Activated CD4-positive, alpha-beta T cell treated with anti-CD3 and anti-CD28 coated beads for 48 hours (primary cell): ENCODE data around the gene ZDHHC11B.
"Not testable (repeated sequence)": the region's sequence is repeated elsewhere in the genome, so short reads cannot be mapped to it uniquely, and the experiment has no call there.

ENCODE experiments used
- DNase-seq: peaks from one replicate; pipeline ENCODE4 v3.0.0-alpha.2; 2020

ZDHHC11B gene, protein sequence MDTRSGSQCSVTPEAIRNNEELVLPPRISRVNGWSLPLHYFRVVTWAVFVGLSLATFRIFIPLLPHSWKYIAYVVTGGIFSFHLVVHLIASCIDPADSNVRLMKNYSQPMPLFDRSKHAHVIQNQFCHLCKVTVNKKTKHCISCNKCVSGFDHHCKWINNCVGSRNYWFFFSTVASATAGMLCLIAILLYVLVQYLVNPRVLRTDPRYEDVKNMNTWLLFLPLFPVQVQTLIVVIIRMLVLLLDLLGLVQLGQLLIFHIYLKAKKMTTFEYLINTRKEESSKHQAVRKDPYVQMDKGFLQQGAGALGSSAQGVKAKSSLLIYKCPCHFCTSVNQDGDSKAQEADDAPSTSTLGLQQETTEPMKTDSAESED

DNA sequence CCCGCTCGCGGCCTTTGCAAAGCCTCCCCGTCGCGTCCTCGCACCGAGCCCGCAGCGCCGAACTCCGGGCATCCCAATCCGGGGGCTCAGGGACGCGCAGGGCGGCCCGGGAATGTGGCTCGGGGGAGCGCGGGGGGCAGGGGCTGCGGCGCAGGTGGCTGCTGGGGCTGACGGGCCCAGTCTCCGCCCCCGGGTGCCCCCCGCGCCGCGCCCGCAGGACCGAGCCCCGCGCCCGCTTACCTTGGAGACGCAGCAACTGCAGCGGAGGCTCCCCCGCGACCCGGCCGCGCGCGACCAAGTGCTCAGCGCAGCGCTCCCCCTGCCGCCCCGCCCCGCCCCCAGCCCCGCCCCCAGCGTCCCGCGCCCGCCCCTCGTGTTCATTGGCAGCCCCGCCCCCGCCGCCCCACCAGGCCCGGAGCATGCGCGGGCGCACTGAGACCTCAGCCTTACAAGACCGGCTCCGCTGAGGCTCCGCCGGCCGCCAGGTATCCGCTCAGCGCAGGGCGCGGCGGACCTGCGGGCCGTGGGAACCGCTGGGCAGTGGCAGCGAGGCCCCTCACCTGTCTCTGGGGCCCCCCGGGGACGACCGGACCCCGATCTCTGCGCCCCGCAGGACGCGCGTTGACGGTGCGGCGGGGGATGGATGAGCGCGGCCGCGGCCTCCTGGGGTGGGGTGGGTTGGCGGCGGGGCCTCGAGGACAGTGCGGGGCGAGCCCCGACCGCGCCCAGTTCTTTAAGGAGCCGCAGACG lies at the start of gene ZDHHC11B:
Gene ZDHHC11B (minus strand): TSS at position 302 of the 750 bp plus-strand sequence. CDS start 17,810 bp downstream, outside the sequence.
- DNase-seq: peak; percentile 94

DNA sequence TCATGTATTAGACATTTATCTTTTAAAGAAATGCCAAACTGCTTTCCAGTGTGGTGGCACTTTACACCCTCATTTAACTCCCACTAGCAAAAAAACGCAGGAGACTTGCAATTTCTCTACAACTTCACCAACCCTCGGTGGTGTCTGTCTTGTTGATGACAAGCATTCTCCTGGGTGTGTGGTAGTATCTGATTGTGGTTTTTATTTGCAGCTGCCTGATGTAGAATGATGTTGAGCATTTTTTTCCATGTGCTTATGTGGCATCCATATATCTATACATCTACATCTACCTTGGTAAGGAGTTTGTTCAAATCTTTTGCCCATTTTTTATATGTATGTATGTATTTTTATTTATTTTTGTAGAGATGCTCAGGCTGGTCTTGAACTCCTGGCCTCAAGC lies 49.5 kb upstream of the ZDHHC11B start:
- DNase-seq: not testable (repeated sequence)

DNA sequence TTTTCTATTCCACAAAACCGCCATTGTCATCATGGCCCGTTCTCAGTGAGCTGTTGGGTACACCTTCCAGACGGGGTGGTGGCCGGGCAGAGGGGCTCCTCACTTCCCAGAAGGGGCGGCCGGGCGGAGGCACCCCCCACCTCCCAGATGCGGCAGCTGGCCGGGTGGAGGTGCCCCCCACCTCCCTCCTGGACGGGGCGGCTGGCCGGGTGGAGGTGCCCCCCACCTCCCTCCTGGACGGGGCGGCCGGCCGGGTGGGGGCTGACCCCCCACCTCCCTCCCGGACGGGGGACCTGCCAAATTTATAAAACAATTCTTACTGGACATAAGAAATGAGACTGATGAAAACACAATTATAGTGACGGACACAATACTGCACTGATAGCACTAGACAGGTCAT lies 43.7 kb upstream of the ZDHHC11B start:
- not testable (repeated sequence) for DNase-seq

DNA sequence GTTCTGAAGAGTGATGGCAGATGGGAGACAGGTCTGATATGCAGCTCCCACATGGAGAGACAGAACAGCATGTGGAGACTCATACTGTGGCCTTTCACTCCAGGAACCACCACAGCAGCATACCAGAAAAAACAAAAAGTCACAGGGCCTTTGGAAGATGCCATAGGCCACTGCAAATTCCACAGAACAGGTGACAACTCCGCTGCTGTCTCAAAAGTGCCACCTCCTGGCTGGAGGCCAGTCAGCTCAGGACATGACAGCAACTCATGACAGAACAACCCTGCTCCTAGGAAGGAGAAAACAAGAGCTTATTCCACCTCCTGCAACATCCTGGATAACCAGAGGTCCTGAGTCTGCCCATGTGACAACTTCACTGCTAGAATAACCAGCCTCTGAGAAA lies 41.0 kb upstream of the ZDHHC11B start:
- not testable (repeated sequence) for DNase-seq

DNA sequence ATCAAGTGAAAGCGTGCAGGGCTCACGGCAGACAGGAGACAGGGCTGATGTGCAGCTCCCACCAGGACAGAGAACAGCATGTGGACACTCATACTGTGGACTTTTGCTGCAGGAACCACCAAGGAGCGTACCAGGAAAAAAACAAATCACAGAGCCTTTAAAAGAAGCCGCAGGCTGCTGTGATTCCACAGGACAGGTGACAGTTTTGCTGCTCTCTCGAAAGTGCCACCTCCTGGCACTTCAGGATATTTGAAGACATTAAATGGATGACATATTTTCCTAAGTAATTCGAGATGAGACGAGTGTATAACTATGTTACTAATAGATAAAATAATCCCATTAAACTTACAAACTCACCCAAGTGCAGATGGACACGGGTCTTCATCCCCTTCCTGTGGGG lies 37.0 kb upstream of the ZDHHC11B start:
- DNase-seq: no peak

DNA sequence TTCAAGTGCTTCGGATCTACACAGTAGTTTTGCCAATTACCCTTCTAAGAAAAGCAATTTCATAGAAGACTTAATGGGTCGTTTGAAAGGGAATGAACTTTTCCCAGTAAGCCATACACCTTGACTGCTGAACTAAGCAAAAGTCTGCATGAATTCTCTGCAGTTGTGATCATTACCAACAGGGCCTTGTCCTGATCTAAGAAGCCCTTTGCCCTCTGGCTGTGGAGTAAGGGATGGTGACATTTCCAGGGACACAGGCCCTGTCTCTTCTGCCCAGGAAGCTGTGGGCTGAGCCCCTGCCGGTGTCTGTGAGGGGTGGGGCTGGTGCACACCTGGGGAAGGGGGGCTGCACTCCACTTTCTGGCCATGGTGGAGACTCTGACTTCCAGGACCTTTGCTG lies 35.7 kb upstream of the ZDHHC11B start:
- no peak for DNase-seq

DNA sequence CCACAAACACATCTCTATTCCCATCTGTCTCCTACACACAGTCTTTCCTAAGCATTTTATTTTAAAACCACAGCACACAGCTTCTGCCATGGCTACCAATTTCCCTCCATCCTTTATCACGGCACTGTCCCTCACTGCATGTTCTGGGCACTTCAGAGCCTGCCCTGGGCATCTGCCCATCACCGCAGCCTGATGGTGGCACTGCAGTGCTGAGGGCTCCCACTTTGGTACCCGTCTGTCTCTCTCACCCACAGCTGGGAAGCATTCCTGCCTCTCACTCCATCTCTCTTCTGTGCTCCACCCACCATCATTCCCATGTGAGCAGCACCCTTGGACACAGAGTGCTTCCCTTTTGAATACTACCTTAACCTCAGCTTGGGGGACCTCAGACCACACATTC lies 34.5 kb upstream of the ZDHHC11B start:
- no peak for DNase-seq

DNA sequence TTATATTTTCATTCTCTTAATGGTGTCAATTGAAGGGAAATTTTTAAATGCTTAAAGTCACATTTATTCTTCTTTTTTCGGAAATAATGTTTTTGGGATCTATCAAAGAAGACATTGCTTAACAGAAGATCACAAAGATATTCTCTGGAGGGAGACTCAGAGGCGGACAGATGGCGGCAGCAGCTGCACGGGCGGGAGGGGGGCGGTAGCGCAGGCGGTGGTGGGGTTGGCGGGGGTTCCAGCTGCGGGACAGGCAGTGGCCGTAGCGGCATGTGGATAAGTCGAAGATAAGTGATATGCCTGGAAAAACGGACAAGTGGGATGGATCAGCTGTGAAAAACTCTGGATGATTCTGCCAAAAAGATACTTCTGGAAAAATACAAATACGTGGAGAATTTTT lies 31.6 kb upstream of the ZDHHC11B start:
- no peak for DNase-seq

DNA sequence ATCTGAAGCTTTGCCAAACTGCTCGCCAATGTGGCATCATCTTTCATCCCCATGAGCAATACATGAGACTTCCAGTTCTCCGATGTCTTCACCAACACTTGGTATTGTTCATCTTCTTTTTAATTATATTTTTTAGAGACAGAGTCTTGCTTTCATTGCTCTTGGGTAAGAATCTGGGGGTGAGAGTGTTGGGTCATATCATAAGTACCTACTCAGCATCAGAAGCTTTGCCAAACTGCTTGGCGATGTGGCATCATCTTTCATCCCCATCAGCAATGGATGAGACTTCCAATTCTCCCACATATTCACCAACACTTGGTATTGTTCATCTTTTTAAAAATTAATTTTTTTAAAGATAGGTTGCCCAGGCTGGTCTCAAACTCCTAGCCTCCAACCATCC lies 30.9 kb upstream of the ZDHHC11B start:
- DNase-seq: no peak

DNA sequence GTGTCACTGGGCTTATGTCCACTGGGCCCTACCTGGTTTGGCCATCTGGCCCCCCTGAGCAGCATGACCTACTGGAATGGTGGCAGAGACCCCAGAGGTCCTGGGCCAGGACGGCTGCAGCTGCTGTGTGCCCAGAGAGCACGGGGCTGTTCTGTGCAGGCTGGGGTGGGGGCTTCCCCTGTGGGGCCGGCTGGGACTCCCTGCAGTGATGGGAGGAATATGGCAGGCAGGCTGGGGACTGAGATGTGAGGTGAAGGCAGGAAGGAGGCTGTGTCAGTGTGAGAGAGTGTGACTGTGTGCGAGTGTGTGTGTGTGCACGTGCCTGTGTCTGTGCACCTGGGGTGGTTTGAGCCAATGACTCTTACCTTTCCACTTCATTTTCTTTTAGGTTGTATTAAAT lies 29.0 kb upstream of the ZDHHC11B start:
- DNase-seq: not testable (repeated sequence)

DNA sequence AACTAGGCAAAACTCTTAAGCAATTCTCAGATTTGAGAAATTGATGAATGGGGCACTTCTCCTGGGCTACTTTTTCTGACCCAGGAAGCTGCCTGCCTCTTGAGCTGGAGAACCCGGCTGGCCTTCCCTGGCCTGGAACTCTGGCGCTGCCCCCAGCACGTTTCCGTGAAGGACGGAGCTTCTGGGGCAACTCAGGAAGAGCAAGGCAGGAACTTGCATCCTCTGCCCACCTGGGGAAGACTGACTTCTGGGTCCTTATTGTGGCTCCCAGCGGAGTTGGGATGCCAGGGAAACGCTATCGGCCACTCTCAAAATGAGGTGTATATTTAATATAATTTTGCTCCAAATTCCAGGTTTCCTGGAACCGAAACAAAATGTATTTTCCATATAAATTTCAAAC lies 26.9 kb upstream of the ZDHHC11B start:
- not testable (repeated sequence) for DNase-seq

DNA sequence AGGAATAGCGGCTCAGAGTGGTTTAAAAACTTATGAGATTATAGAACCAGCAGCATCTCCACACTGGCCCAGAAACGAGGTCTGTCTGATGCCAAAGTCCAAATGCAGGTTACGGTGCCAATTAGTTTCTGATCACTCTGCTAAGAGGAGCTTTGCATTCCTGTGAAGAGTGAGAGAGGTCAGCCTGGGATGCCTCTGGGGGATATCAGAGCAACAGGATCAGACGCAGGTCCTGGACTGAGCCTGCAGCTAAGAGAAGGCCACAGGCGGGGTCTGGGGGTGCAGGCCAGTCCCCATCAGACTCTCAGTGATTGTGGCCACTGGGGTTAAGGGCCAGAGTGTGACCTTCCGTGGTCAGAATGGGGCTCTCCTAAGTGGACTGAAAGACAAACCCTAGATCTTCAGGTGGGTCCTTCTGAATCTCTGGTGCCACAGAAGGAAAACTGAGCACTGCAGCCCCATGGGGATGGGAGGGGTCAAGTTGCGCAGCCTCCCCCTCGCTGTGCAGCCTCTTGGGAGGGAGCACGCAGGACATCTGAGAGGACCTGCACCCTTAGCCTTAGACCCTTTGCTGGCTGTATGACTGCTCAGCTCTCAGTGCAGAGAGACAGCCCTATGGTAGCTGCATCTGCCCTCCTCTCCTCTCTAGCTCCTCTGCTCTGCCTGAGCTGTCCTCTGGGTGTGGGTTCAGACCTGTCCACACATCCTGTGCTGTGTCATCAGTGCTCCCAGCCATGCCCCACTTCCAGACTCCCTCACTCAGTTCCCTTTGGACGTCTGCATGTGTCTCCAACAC lies 23.4 kb upstream of the ZDHHC11B start:
- not testable (repeated sequence) for DNase-seq

DNA sequence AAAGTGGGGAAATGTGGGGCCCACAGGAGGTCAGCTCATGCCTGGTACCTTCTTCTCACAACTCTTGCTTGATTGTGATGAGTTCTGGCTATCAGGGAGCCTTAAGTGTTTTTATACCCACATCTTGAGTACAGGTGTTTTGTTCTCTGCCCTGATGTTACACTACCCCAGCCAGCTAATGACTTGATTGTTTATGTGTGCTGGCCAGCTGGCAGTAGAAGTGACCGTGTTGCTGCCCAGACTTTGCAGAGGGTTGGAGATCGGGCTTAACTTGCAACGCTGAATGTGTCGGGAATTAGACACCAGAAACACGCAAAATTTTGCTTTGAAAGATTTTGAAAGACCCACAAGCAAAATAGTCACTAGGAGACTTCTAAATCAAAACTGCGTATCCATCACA lies 16.9 kb upstream of the ZDHHC11B start:
- DNase-seq: no peak

DNA sequence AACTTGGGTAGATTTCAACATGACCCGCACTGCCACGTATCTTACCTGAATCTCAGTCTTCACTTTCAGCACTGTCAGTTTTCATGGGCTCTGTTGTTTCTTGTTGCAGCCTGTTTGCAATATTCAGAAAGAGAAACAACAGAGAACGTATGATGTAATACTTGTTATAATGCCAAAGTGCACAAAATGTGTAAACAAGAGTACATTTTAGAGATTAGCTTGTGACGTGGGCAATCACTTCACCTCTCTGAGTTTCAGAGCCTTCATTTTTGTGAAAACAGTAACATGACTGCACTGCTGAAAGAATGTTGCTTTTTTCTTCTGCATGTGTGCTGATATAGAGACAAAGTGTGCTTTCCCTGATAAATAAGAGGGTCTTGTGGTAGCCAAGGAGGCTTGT lies 16.5 kb upstream of the ZDHHC11B start:
- not testable (repeated sequence) for DNase-seq

DNA sequence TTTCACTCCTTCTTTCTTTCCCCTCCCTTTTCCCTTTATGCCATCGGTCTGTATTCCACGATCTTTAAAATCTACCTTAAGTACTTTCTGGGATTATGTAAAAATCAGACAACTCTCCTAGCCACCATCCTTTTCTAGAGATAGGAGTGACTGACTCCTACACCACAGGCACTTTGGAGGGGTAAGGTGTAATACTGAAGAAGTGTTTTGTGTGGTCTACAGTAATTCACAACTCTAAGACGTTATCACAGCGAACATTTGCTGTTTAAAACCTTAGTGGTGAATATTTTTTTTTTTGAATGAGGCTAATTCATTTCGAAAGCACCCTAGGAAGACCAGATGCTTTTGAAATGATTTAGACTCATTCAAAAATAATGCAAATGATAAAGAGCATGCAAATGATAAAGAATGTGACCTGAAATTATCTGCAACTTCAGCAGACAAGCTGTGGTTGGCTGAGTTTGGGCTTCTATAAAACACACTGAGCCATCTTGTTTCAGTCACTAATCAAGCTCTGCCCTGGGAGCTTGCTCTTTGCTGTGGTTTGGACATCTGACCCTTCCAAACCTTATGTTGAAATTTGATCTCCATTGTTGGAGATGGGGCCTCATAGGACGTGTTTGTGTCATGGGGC lies 14.1 kb upstream of the ZDHHC11B start:
- not testable (repeated sequence) for DNase-seq

DNA sequence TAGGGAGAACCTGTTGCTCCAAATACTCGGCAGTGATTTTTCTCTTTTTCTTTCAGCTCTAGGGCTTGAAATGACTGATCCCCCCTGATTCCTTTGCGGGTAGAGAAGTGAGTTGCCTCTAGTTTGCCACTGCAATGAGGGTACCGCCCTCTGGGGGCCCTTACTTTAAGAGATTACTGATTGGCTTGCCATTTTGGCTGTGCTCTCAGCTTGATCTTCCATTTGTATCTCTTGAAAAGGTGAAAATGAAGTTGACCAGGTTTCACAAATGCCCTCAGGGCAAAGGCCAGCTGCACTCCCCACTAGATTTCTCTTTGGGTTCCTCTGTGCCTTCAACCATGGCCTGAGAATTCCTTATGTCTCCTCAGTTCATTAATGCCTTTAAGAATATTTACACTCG lies 13.5 kb upstream of the ZDHHC11B start:
- not testable (repeated sequence) for DNase-seq

DNA sequence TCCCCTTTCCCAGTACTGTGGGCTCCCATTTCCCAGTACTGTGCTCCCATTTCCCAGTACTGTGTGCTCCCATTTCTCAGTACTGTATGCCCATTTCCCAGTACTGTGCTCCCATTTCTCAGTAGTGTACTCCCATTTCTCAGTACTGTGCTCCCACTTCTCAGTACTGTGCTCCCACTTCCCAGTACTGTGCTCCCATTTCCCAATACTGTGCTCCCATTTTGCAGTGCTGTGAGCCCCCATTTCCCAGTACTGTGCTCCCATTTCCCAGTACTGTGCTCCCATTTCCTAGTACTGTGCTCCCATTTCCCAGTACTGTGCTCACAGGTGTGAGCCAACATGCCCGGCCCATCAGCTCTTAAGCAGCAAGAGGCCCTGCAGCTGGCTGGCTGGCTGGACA lies 11.3 kb upstream of the ZDHHC11B start:
- not testable (repeated sequence) for DNase-seq

DNA sequence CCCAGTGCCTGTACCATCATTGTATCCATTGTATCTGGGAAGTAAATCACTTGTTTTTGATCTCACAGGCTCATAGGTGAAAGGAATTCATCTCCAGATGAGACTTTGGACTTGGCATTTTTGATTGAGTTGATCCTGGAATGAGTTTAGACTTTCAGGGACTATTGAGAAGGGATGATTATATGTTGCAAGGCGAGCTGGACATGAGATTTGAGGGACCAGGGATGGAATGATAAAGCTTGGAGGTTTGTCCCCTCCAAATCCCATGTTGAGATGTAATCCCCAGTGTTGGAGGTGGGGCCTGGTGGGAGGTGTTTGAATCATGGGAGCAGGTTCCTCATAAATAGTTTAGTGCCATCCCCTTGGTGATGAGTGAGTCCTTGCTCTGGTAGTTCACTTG lies 10.4 kb upstream of the ZDHHC11B start:
- not testable (repeated sequence) for DNase-seq

DNA sequence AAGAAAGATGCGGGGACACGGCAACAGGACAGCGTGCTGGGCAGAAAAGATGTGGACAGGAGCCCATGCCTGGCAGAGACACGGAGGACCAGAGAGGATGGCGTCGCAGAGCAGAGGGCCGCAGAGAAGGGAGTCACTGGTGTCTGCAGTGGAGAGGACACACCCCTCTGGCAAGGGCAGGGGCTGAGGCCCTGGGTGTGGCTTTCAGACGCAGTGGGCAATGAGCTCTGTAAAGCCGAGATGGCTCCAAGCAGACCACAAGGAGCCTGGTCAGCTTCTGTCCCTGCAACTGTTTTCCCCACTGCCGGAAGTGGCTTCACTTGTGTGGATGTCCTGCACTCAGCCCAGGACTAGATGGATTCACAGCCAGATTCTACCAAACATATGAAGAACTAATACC lies 4.2 kb upstream of the ZDHHC11B start:
- DNase-seq: not testable (repeated sequence)

DNA sequence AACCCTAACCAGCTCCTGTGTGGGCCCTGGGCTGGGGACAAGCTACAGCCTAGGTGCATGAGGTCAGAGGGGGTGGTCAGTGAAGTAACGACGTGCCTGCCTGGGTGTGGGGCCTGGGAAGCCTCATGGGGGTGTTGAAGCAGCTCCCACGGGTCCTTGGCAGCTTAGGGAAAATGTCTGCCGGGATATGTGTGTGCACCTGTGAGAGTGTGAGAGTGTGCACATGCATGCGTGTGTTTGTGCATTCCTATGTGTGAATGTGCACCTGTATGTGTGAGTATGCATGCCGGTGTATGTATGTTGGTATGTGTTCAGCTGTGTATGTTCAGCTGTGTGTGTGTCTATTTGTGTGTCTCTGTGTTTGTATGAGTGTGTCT lies 3.3 kb upstream of the ZDHHC11B start:
- DNase-seq: not testable (repeated sequence)

DNA sequence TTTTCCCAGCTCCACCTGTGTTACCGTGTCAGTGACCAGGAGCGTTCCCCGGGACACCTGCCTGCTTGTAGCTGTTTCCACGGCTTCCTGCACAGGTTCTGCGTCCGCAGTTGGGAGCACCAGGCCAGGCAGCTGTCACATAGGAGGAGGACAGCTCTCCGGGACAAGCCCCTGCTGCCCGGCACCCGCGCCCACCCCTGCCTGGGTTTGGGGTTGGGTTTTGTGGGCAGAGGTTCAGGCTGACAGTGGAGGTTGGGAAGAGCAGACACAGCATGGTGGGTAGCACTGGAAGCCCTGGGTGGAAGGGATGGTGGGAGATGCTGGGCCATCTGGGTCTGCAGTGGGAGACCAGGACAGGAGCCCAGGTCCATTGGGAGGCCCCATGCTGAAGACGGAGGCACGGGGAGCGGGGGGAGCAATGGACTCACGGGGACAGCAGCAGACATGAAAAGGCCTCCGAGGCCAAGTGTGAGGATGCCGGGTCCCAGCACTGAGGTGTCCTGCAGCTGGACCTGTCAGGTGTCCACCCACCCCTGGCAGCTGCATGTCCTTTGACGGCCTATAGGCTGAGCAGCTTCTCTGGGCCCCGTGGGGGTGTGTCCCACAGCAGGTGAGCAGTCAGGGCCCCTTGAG lies 2.8 kb upstream of the ZDHHC11B start:
- DNase-seq: not testable (repeated sequence)

DNA sequence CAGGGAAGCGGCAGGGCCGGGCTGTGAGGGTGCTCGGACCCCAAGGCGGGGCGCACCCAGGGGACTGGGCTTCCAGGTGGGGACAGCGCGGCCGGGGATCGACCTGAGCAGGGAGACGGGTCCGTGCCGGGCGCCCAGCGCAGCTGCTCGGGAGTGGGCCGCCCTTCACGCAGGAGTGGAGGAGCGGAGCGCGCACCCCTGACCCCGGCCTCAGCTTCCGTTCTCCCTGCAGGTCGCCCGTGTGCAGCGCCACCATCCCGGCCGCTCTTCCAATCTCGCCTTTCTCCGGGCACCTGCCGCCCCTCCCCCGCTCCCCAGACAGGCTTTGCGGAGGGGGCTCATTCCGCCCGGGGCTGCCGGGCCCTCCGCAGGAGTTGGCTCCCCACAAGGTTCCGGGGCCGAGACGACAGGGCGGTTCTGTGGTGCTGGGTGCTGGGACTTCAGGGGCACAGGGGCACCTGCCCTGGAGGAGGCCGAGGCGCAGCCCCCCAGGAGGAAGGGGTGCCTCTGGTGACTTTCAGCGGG lies 714 bp upstream of the ZDHHC11B start:
- peak; percentile 17 for DNase-seq
